ENCODE results near the gene KCNAB1.

Gene KCNAB1

GRCh38 chr3:156412600-156412999 lies 292.2 kb downstream of the KCNAB1 start:
- no peak for DNase-seq (ENCODE audit: low spot score)

- no peak for DNase-seq (ENCODE audit: low spot score)
Measured at GRCh38 chr3:156413293-156413892, 293.0 kb downstream of the KCNAB1 start.

GRCh38 chr3:156416846-156417558 lies 296.6 kb downstream of the KCNAB1 start:
- DNase-seq (ENCODE audit: low spot score): no peak

- DNase-seq (ENCODE audit: low spot score): no peak
Measured at GRCh38 chr3:156417559-156418132, 297.3 kb downstream of the KCNAB1 start.

- no peak for DNase-seq (ENCODE audit: low spot score)
Measured at GRCh38 chr3:156418428-156418827, 298.1 kb downstream of the KCNAB1 start.

- DNase-seq (ENCODE audit: low spot score): no peak
Measured at GRCh38 chr3:156421534-156421933, 301.2 kb downstream of the KCNAB1 start.

GRCh38 chr3:156424758-156425157 lies 304.4 kb downstream of the KCNAB1 start:
- DNase-seq (ENCODE audit: low spot score): no peak

GRCh38 chr3:156425651-156426050 lies 305.3 kb downstream of the KCNAB1 start:
- no peak for DNase-seq (ENCODE audit: low spot score)

- DNase-seq (ENCODE audit: low spot score): no peak
Measured at GRCh38 chr3:156429125-156429524, 308.7 kb downstream of the KCNAB1 start.

- DNase-seq (ENCODE audit: low spot score): no peak
Measured at GRCh38 chr3:156431334-156432124, 311.2 kb downstream of the KCNAB1 start.

GRCh38 chr3:156432563-156432962 lies 312.2 kb downstream of the KCNAB1 start:
- no peak for DNase-seq (ENCODE audit: low spot score)

- no peak for DNase-seq (ENCODE audit: low spot score)
Measured at GRCh38 chr3:156433138-156433537, 312.8 kb downstream of the KCNAB1 start.

- DNase-seq (ENCODE audit: low spot score): no peak
Measured at GRCh38 chr3:156433910-156434309, 313.5 kb downstream of the KCNAB1 start.

- no peak for DNase-seq (ENCODE audit: low spot score)
Measured at GRCh38 chr3:156434921-156435320, 314.5 kb downstream of the KCNAB1 start.

- DNase-seq (ENCODE audit: low spot score): no peak
Measured at GRCh38 chr3:156443079-156443478, 322.7 kb downstream of the KCNAB1 start.

GRCh38 chr3:156445117-156446090 lies 325.0 kb downstream of the KCNAB1 start:
- no peak for DNase-seq (ENCODE audit: low spot score)

- no peak for DNase-seq (ENCODE audit: low spot score)
Measured at GRCh38 chr3:156448300-156448699, 327.9 kb downstream of the KCNAB1 start.

- DNase-seq (ENCODE audit: low spot score): peak; percentile 14
Measured at GRCh38 chr3:156449710-156450574, 329.6 kb downstream of the KCNAB1 start.

GRCh38 chr3:156455839-156456238 lies 335.5 kb downstream of the KCNAB1 start:
- no peak for DNase-seq (ENCODE audit: low spot score)

GRCh38 chr3:156456771-156457224 lies 336.4 kb downstream of the KCNAB1 start:
- no peak for DNase-seq (ENCODE audit: low spot score)

Measured in LoVo (cell line).